ENCODE measurements around the gene ATL2.

DNA sequence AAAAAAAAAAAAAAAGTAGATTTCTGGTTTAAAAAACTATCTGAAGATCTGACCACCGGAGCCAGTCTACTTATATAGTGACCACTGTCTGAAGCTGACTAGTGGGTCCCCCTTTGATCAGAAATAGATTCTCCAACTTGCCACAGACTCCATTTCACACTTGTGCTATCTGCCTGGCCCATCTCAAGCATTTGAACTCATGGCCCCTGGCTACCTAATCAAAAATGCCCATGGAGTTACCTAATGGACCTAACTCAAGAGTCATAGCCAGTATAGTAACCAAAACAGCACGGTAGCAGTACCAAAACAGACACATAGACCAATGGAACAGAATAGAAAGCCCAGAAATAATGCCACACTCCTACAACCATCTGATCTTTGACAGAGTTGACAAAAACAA lies 17.0 kb upstream of the ATL2 start:
- TF ChIP-seq EZH2 (IDR thresholded peaks at IDR 0.05) (no peak), POLR2AphosphoS5 (IDR thresholded peaks at IDR 0.05; ENCODE audit: borderline replicate concordance, low read depth, low read length) (no peak)
